K562 (cell line): Measurements from ENCODE around the gene TMEM107. TPM values are rescaled to one million over a fixed set of nuclear protein-coding genes. Genes with fewer than 3 reads are reported as not detected.

Experiments
- BCL6 ChIP-seq: fragments of 250-450 bp; sonication (Bioruptor Pico); IDR thresholded peaks from 2 replicates; pipeline ENCODE4 v1.4.0; 2020
- CHD2 ChIP-seq: IDR thresholded peaks from 2 replicates; pipeline ENCODE4 v1.6.1; 2011; ENCODE audit warnings: low read depth, low read length
- FOXP1 ChIP-seq: sonication (generic); formaldehyde crosslinking; IDR thresholded peaks from 2 replicates; pipeline ENCODE4 v1.8.0; 2022; ENCODE audit warnings: mild to moderate bottlenecking, missing genetic modification reagents
- HIVEP1 ChIP-seq: fragments of 250-450 bp; sonication (Bioruptor Pico); IDR thresholded peaks from 2 replicates; pipeline ENCODE4 v1.4.0; 2020; ENCODE audit warnings: mild to moderate bottlenecking
- HMG20A ChIP-seq: fragments of 450-650 bp; formaldehyde crosslinking; conservative IDR thresholded peaks from 2 replicates; pipeline ENCODE4 v1.4.0; 2020; ENCODE audit warnings: mild to moderate bottlenecking, mixed read lengths
- KAT8 ChIP-seq: fragments of 450-650 bp; IDR thresholded peaks from 2 replicates; pipeline ENCODE4 v1.6.1; 2016; ENCODE audit warnings: low read depth, mild to moderate bottlenecking
- KLF13 ChIP-seq: fragments of 450-650 bp; IDR thresholded peaks from 2 replicates; pipeline ENCODE4 v1.6.1; 2016; ENCODE audit warnings: missing genetic modification characterization, low read depth, mild to moderate bottlenecking, missing compliant biosample characterization, moderate library complexity, borderline replicate concordance
- MECOM ChIP-seq: fragments of 250-450 bp; sonication (Bioruptor Pico); IDR thresholded peaks from 2 replicates; pipeline ENCODE4 v1.8.0; 2022; ENCODE audit warnings: inconsistent platforms
- MYBL2 ChIP-seq, 2 experiments: fragments of 450-650 bp in 1 of 2; sonication (generic) in 1 of 2; formaldehyde crosslinking in 1 of 2; IDR thresholded peaks; 2 replicates each; pipeline versions ENCODE4 v1.6.1 to v1.8.1; 2017 to 2022; ENCODE audit warnings: borderline replicate concordance in 1 of 2, inconsistent platforms in 1 of 2, low read depth in 1 of 2, mild to moderate bottlenecking in 1 of 2, missing genetic modification reagents in 1 of 2, moderate library complexity in 1 of 2
- MYNN ChIP-seq, 2 experiments: sonication (generic); formaldehyde crosslinking in 1 of 2; IDR thresholded peaks; 2 replicates each; pipeline versions ENCODE4 v1.5.0 to v1.6.1; 2016 to 2020; ENCODE audit warnings: antibody characterized with exemption in 1 of 2, missing genetic modification reagents in 1 of 2
- RFX5 ChIP-seq: IDR thresholded peaks from 2 replicates; pipeline ENCODE4 v1.6.1; 2011; ENCODE audit warnings: low read depth, mild to moderate bottlenecking, improper control_type of control experiment, low read length
- TCF7 ChIP-seq: sonication (generic); IDR thresholded peaks from 2 replicates; pipeline ENCODE4 v1.6.1; 2016; ENCODE audit warnings: antibody characterized with exemption, borderline replicate concordance
- TFAM ChIP-seq: fragments of 250-450 bp; sonication (Bioruptor Pico); conservative IDR thresholded peaks from 2 replicates; pipeline ENCODE4 v1.5.0; 2021; ENCODE audit warnings: mild to moderate bottlenecking, moderate library complexity
- ZBTB5 ChIP-seq: fragments of 450-650 bp; IDR thresholded peaks from 2 replicates; pipeline ENCODE4 v1.6.1; 2017; ENCODE audit warnings: antibody characterized with exemption
- ZBTB8A ChIP-seq: fragments of 450-650 bp; IDR thresholded peaks from 2 replicates; pipeline ENCODE4 v1.6.1; 2018; ENCODE audit warnings: mild to moderate bottlenecking, moderate library complexity; ENCODE audit not compliant: partially characterized antibody
- ZNF143 ChIP-seq: sonication (generic); formaldehyde crosslinking; IDR thresholded peaks from 2 replicates; pipeline ENCODE4 v1.9.0; 2022; ENCODE audit warnings: mild to moderate bottlenecking, missing genetic modification reagents
- ZNF253 ChIP-seq: fragments of 250-450 bp; sonication (Bioruptor Pico); conservative IDR thresholded peaks from 2 replicates; pipeline ENCODE4 v1.6.1; 2021; ENCODE audit warnings: mild to moderate bottlenecking
- ZNF316 ChIP-seq: fragments of 450-650 bp; IDR thresholded peaks from 2 replicates; pipeline ENCODE4 v1.6.1; 2016
- polyA plus RNA-seq, 8 experiments: library from polyadenylated mRNA; depleted of rRNA in 4 of 8; stranded (reverse) in 5 of 8; unstranded in 3 of 8; fragments of >200 nt; fragmentation: Nextera tagmentation in 2 of 8; fragmentation: Illumina TruSeq in 1 of 8; extraction: Ambion mirVana in 2 of 8; extraction: Trizol in 1 of 8; gene quantifications; 2 replicates each; pipeline versions ENCODE4 v1.2.1 to v1.2.3, GENCODE V29; 2011 to 2014; ENCODE audit warnings: inconsistent platforms in 1 of 8, missing spikeins in 1 of 8
- total RNA-seq, 7 experiments: library from RNA; depleted of rRNA in 6 of 7; stranded (reverse); fragments of >200 nt in 6 of 7; fragmentation: Illumina TruSeq in 2 of 7; extraction: Trizol in 2 of 7; gene quantifications; 2 replicates each; pipeline versions ENCODE4 v1.2.1 to v1.2.3, GENCODE V29; 2011 to 2021; ENCODE audit warnings: low replicate concordance in 1 of 7
- TF ChIP-seq, protein P1 (sequence below): fragments of 250-450 bp; sonication (Bioruptor Pico); IDR thresholded peaks from 2 replicates; pipeline ENCODE4 v1.5.0; 2021; ENCODE audit warnings: mild to moderate bottlenecking, moderate library complexity
- TF ChIP-seq, protein P2 (sequence below): fragments of 450-650 bp; formaldehyde crosslinking; IDR thresholded peaks from 2 replicates; pipeline ENCODE4 v1.4.0; 2020; ENCODE audit warnings: mild to moderate bottlenecking, mixed read lengths

TMEM107 gene
- total and polyA plus RNA-seq, 9 of the 15 experiments (the other 6 are each of a cell fraction or from before 2014, with no cell fraction given), result 7.1 to 26.2 (median 16.9) TPM

GRCh38 chr17:8156246-8156992 lies 19.8 kb downstream of the TMEM107 start (continued):
- TF ChIP-seq MYNN (IDR thresholded peaks at IDR 0.05) (peak; percentile 18; the same call in 1 of the 2 replicates), MYNN (CRISPR knock-in tag; IDR thresholded peaks at IDR 0.05) (no peak), HMG20A (CRISPR knock-in tag) (no peak), RFX5 (peak; percentile 55; the same call in 1 of the 2 replicates), KAT8 (no peak), TCF7 (0 out of 2 replicates have a peak, but pooled peaks have one; percentile 39), ZBTB5 (0 out of 2 replicates have a peak, but pooled peaks have one; percentile 15), HIVEP1 (no peak), ZBTB8A (no peak), CHD2 (peak; percentile 83), BCL6 (CRISPR knock-in tag) (no peak), ZNF316 (no peak), ZNF253 (no peak), ZNF143 (no peak), MYBL2 (IDR thresholded peaks at IDR 0.05; ENCODE audit: low read depth) (no peak), MYBL2 (CRISPR knock-in tag; IDR thresholded peaks at IDR 0.05; ENCODE audit: borderline replicate concordance) (no peak), FOXP1 (CRISPR knock-in tag) (peak; percentile 13; the same call in 1 of the 2 replicates), TFAM (no peak), KLF13 (tag) (peak; percentile 90), MECOM (CRISPR knock-in tag) (no peak)
- TF ChIP-seq, protein P1, sequence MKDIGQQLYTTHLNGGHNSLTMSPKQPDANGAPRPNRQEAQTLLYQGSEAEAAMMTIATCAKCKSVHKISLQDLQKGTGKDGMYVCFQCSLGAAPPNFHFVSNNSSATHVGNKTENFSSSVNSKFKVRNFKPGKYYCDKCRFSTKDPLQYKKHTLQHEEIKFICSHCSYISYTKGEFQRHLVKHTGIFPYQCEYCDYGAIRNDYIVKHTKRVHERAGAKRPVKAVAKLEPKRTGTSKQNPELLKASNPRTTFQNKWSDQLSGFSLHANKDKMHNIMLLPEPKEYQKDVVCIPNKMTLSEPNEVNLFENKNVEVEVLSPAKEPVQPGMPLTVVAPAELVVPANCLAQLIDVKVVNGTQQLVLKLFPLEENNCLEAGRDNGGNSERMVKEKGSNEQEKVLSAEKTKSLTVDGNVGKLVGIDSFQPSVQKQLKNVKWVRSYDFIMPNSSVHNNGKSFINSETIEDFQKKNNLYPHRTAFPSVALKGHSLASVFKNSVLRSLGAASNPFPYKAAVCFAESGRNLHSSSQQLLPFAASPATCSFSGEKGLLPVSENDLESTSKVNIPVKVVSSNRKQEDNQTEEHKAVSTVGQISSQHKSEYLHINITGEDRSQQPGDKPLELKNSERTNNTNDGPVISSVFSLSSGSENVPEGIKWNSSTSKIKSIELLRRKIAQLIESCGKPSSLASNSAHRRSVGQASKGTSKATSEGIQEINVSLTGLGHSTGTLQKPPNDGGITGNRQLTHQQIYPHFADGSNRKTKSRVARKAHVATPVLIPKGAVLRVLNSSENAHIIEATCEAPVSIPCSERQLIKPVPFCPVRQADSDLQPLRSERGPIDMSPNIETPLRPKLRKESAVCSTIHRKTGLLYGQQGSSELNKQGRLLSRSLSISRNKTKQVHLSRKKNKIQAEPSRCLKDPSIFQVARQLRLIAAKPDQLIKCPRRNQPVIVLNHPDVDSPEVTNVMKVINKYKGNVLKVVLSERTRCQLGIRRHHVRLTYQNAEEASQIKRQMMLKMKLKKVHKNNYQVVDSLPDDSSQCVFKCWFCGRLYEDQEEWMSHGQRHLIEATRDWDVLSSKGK, result no peak
- TF ChIP-seq, protein P2, sequence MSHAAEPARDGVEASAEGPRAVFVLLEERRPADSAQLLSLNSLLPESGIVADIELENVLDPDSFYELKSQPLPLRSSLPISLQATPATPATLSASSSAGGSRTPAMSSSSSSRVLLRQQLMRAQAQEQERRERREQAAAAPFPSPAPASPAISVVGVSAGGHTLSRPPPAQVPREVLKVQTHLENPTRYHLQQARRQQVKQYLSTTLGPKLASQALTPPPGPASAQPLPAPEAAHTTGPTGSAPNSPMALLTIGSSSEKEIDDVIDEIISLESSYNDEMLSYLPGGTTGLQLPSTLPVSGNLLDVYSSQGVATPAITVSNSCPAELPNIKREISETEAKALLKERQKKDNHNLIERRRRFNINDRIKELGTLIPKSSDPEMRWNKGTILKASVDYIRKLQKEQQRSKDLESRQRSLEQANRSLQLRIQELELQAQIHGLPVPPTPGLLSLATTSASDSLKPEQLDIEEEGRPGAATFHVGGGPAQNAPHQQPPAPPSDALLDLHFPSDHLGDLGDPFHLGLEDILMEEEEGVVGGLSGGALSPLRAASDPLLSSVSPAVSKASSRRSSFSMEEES, result no peak
